CD4-positive, alpha-beta T cell treated with Interleukin-17A for 1 hour (primary cell): Measurements from ENCODE around the gene PXK.

Experiments
- DNase-seq: peaks from one replicate; pipeline ENCODE4 v3.0.0-alpha.2; 2020

Gene PXK

GRCh38 chr3:58384381-58385090 is 51.8 kb downstream of the PXK start:
- DNase-seq, result no peak

DNA sequence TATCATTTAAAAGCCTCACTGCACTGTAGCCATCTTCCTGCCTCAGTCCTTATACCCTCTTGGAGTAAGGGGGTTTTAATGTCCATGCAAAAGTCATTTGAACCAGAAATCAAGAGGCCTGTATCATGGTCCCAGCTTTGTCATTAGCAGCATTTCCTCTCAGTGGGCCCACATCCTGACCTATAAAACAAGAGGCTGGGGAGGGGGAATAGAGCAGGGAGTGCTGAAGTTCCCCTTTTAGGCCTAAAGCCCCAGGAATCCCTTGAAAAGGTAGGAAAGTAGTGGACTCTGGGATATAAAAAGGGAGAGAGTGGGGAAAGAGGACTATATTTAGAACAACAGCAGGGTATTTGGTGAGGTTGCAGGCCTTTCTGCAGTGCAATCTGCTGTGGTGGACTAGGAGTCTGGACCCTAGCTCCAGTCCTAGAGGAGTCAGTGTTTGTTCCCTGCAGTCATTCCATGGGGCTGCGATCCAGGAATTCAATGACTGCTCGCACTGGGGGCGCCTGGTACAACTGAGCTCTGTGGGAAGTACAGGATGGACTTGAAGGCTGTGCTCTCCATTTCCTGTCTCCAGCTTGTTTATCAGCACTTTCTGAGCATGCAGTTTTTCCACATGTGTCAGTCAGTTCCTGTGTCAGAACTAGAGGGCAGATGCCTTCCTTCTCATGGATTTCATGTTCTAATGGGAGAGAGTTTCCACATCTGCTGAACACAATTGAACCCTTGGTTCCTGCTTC is 54.1 kb downstream of the PXK start:
- DNase-seq, result no peak

DNA sequence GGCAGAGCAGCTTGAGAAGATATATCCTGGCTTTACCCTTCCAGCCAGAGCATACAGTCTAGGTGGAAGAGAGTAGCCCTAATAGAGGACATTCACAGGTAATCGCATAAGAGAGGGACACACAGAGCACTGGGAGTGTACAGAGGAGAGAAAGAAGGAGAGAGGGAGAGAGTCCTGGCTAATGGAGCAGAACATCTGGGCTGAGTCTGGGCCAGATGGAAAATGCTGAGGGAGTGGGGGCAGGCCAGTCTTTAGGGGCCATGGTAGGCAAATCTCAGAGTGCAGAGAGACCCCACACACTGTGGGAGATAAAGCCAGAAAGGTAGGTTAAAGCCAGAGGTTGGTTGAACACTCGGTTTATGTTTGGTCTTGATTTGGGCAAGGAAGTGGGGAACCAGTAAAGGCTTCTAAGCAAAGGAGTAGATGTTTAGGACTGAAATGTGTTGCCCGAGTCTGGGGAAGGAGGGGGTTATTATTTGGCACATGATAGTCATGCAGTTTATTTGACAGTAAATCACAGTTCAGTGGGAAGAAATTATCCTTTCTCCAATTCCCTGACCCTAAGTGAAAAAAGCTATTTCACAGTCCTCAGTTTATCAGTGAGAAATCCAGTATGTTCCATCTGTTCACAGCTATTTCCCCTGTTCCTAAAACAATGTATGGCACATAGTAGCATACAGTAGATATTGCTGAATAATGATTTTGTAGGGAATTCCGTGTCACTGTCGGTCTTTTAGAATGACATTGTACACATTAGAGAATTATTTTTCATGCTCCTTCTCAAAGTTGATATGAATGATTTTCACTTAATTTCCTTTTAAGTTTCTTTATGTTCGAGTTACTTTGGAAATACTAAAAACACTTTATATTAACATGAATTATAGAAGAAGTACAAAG is 55.2 kb downstream of the PXK start:
- no peak for DNase-seq

GRCh38 chr3:58388550-58389091 is 55.9 kb downstream of the PXK start:
- DNase-seq, result no peak

DNA sequence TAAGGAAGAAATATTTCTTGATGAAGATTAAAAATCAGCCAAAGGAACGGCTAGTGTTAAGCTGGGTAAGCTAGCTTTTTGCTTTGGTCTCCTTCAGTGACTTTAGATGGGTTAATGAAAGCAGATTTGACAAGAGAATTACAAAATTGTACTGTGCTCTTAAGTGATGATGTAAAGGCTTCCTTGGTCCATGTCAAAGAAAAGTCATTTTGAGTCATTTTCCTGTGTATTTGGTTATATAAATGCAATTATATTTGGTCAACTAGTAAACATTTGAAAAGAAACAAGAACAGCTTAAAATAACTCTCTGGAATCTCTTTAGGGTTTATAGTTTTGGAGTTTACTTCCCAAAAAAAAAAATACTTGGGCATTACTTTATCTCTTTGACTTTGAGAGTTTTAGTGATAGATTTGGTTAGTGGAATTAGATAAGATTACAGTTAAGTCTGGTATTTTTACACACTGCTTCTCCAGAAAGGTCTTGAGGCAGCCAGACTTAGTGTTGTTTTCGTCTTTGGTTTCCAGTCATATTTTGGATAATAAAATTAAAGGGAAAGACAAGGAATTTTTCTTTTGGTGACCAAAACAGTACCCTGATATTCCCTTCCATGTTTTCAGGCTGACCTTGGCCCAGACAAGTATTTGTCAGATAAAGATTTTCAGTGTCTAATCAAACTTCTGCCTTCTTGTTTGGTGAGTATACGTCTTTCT is 58.6 kb downstream of the PXK start:
- no peak for DNase-seq

GRCh38 chr3:58392181-58392580 is 59.5 kb downstream of the PXK start:
- no peak for DNase-seq

DNA sequence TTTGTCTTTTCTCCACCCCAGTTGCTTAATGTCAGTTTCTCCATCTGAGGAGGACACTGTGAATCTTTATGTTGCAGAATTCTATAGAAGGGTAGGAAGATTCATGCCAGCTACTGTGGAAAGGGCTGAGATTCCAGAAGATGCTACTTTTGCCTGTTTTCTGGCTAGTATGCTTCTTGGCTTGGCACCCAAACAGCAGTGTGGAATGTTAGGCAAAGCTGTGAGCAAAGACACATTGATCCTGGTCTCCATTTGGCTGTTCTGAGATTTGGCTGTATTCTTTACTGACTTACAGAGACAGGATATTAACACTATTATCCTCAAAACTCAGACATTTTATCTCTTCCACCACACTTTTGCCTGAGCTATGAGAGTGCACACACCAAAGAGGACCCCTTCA is 61.6 kb downstream of the PXK start:
- no peak for DNase-seq

GRCh38 chr3:58398669-58399333 is 66.1 kb downstream of the PXK start:
- no peak for DNase-seq

DNA sequence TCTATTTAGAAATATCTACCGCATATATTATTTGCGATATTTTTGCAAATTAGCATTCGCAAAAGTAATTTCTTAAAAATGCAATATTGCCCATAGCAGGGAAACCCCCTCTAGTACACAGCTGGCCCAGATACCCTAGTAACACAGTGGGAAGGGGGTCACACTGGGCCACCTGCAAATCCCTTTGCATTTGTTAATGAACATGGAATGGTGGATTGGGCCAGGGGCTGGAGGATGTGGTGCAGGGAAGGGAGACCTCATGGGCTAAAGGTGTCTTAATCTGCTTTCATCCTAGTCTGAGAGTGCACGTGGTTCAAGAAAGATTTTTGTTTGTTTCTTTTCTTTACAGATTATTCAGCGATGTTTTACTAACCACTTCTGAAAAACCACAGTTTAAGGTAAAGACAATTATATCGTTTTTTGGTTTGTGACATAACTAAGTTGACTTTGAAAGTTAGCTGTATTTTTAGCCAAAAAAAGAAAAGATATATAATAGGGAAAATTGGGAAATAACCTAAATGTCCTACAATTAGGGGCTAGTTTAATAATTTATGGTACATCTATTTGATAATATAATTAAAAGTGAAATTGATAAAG is 70.9 kb downstream of the PXK start:
- no peak for DNase-seq

DNA sequence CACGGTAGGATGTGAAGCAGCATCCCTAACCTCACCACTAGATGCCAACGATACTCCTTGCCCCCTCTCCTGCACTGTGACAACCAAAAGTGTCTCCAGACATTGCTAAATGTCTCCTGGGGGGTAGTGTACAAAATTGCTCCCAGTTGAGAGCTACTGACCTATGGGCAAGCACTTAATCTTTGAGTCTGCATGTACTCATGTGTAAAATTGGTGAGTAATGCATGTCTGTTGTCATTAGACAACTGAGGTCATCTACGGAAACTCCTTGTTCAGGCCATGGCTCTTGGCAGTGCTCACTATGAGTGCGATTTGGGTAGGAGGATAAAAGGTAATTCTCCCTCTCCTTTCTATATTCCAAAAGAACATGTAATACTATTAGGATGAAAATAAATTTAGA is 71.7 kb downstream of the PXK start:
- no peak for DNase-seq

DNA sequence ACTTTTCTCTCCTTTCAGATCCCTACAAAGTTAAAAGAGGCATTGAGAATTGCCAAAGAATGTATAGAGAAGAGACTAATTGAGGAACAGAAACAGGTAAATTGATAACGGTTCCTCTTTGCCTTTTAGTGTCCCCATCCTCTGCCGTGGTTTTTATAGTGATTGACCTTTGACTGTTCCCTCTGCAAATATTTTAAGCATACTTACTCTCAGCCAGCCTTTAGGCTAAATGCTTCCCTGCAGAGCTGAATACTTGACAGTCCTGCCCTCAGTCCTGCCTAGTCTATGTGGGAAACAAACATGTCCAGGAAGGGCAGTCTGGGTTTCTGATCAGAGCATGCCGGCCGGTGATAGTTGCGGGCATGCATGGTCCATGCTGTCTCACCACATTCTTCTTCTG is 76.2 kb downstream of the PXK start:
- DNase-seq, result no peak

DNA sequence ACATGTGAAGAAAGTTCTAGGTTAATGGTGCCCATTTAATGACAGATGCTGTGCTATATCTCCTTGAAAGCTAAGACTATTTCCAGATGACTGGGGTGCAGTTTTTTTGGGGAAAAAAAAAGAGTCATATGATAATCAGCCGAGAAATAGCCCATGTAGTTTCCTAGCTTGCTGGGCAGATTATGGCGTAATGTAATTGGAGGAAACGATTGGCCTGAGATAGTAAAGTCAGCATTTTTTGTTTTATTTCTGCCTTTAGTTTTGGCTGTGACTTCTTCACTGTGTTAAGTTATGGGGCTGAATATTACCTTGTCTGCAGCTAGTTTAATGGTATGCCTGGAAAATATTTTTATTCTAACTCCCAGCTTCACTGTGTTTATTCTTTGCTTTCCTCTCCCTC is 77.0 kb downstream of the PXK start:
- DNase-seq, result no peak

DNA sequence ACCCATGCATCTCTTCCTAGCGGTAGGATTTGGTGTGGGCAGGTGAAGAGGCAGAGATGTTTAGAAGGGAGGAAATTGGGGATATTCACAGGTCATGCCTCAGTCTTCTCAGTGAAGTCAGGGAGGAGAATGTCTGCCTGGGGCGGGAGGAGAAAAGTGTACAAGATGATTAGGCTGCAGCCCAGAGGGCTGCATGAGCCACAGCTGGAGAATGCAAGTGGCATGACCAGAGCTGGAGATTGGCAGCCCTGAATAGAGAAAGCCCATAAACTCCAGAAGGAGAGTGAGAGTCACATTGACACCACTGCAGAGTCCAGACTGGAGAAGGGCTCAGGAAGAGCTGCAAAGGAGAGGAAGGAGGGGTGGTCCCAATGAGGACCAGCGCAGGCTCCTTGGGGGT is 78.3 kb downstream of the PXK start:
- DNase-seq, result no peak

DNA sequence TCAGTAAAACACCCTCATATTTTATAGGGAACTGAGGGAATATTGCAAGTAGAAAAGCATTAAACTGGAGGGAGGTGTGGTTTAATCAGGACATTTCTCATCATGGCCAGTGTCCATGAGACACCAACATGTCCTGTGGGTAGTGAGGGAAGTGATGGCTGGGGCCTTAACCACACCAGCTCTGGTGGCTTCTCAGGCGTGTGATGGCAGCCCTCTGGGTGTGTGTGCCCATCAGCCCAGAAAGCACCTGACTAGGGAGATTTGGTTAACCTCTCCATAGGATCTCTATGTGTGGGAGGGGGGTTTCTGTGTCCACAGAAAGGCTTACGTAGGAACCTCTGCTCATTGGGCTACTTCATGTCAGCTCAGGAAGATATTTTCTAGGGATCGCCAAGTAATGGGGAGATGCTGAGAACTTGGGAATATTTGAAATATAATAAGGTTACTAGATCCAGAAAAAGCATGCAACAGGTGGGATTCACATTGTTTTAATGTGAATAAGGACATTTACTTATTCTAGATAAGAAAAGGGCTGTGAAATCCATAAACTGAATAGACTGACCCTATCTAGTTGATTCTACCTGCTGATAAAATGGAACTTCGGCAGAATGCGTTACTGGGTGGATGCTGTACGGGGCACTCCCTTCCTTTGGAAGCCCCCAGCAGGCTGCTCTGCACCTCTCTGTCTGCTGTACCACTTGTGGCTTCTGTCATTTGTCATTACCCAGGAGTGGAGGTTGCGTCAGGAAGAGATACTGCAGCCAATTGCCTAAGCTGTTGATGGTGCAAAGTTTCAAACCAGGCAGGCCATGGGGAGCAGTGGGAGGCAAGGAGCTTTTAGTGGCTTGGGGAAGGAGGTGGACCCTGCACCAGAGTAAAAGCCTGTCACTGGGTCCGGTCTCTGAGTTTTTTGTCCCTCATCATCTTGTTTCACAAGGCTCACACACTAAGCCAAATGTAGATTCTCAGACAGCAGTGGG is 79.4 kb downstream of the PXK start:
- no peak for DNase-seq

- DNase-seq, result peak; percentile 74
Observed at GRCh38 chr3:58414538-58415197, 82.0 kb downstream of the PXK start.

DNA sequence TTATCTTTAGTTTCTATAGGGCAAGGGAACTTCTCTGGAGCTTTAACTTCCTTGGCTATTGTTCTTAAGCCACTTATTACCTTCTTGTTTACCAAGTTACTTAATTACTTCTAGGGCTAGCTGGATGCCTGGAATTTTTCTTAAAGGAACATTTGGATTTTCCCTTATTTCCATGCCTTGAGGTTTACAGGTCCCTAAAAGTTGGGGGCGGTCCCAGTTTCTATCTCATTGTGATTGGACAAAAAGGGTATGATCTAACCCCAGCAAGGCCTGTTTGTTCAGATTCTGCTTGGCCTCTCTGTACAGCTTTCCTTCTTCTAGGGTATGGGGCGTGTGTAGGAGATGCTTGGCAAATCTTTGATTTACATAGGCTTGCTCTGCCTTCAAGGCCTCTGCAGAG is 83.5 kb downstream of the PXK start:
- DNase-seq, result no peak

DNA sequence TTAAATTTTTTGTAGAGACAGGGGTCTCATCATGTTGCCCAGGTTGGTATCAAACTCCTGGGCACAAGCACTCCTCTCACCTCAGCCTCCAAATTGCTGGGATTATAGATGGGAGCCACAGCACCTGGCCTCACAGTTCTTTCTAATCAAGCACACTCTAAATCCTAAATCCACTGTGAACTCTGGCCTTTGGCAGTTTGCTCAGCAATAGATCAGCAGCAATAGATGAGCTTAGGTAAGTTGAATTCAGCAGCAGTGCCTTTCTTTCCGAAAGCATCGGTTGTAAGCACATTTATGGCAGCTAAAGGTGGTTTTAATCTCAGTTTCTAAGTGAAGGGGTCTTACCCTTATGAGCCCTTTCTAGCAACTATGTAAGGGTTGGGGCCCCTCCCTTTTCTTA is 84.4 kb downstream of the PXK start:
- DNase-seq, result no peak

DNA sequence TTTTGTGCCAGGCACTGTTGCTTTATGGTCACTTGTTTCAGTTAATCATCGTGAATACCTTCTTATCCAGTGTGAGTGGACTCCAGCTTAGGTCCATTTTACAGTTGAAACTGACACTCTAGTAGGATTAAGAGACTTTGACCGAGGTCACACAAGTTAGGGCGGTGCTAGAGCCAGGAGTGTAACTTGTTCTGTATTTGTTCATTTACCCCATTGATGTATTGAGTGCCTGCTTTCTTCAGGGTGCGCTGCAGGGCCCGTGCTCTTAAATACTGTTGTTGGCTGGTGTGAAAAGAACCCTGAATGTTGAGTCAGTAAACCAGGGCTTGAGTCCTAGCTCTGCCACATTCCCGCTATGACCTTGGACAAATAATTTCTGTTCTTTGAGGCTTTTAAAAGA is 85.5 kb downstream of the PXK start:
- DNase-seq, result no peak

GRCh38 chr3:58419780-58420507 is 87.3 kb downstream of the PXK start:
- DNase-seq, result no peak
